SK-N-SH treated with all-trans-retinoic acid at 6 μM for 48 hours (cell line): ENCODE data around the gene N4BP3.

Source experiments
- CSRNP3 ChIP-seq: fragments of 250-450 bp; sonication (Bioruptor Pico); IDR thresholded peaks from 2 replicates; pipeline ENCODE4 v1.5.1; 2021; ENCODE audit warnings: mild to moderate bottlenecking, moderate library complexity
- RARB ChIP-seq: fragments of 250-450 bp; sonication (Bioruptor Pico); IDR thresholded peaks from 2 replicates; pipeline ENCODE4 v1.8.0; 2021; ENCODE audit warnings: mild to moderate bottlenecking, moderate library complexity
- TOX ChIP-seq: fragments of 250-450 bp; sonication (Bioruptor Pico); IDR thresholded peaks from 2 replicates; pipeline ENCODE4 v1.8.0; 2021; ENCODE audit warnings: mild to moderate bottlenecking, moderate library complexity, borderline replicate concordance
- ZFP30 ChIP-seq: fragments of 450-650 bp; formaldehyde crosslinking; IDR thresholded peaks from 2 replicates; pipeline ENCODE4 v1.5.0; 2022; ENCODE audit warnings: mild to moderate bottlenecking, moderate library complexity
- TF ChIP-seq, protein P1 (sequence below): fragments of 250-450 bp; sonication (Bioruptor Pico); IDR thresholded peaks from 2 replicates; pipeline ENCODE4 v1.5.1; 2020; ENCODE audit warnings: low read depth, mild to moderate bottlenecking, moderate library complexity

DNA sequence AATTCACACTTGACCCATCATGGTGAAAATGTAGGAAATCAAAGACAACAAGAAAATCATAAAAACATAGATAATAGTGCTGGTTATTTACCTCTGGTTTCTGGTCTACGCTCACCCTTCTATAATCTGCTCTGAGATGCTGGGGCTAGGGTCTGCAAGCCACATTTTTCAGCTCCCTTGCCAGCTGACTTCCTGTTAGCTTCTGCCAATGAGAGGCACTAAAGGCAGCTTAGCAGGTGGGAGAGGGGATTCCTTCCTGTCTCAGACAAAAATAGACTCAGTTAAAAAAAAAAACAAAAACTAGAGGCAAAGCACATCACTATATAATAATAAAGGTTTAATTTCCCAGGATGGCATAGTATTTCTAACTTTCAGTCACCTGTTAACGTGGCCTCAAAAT, 20.2 kb upstream of the N4BP3 start:
- TF ChIP-seq TOX (CRISPR knock-in tag) (no peak), RARB (CRISPR knock-in tag) (no peak), ZFP30 (no peak), CSRNP3 (CRISPR knock-in tag) (no peak)
- TF ChIP-seq, protein P1, sequence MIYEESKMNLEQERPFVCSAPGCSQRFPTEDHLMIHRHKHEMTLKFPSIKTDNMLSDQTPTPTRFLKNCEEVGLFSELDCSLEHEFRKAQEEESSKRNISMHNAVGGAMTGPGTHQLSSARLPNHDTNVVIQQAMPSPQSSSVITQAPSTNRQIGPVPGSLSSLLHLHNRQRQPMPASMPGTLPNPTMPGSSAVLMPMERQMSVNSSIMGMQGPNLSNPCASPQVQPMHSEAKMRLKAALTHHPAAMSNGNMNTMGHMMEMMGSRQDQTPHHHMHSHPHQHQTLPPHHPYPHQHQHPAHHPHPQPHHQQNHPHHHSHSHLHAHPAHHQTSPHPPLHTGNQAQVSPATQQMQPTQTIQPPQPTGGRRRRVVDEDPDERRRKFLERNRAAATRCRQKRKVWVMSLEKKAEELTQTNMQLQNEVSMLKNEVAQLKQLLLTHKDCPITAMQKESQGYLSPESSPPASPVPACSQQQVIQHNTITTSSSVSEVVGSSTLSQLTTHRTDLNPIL: no peak
